NCI-H2227 (cell line): Measurements from ENCODE around the gene LMAN1.

Experiments
- DNase-seq: peaks from one replicate; lab custom pipeline; 2025; ENCODE audit not compliant: unreplicated experiment; lab: John Stamatoyannopoulos, UW

Gene LMAN1

GRCh38 chr18:59305295-59305694 is 53.8 kb downstream of the LMAN1 start:
- no peak for DNase-seq

- no peak for DNase-seq
These were observed 55.3 kb downstream of the LMAN1 start for GRCh38 chr18:59303656-59304195.

- no peak for DNase-seq
These were observed 56.1 kb downstream of the LMAN1 start for GRCh38 chr18:59303006-59303405.

- DNase-seq = no peak
These were observed 57.1 kb downstream of the LMAN1 start for GRCh38 chr18:59301929-59302328.

GRCh38 chr18:59300676-59301285 is 58.3 kb downstream of the LMAN1 start:
- no peak for DNase-seq

- no peak for DNase-seq
These were observed 60.2 kb downstream of the LMAN1 start for GRCh38 chr18:59298871-59299270.

- no peak for DNase-seq
These were observed 65.7 kb downstream of the LMAN1 start for GRCh38 chr18:59293317-59293716.

GRCh38 chr18:59286341-59286740 is 72.7 kb downstream of the LMAN1 start:
- no peak for DNase-seq

GRCh38 chr18:59282341-59282740 is 76.7 kb downstream of the LMAN1 start:
- no peak for DNase-seq

GRCh38 chr18:59279722-59280121 is 79.3 kb downstream of the LMAN1 start:
- no peak for DNase-seq

GRCh38 chr18:59279193-59279592 is 79.9 kb downstream of the LMAN1 start:
- DNase-seq = no peak

GRCh38 chr18:59278793-59279192 is 80.3 kb downstream of the LMAN1 start:
- no peak for DNase-seq
